ENCODE results near the gene LYPD8.

The LYPD8 gene

DNA sequence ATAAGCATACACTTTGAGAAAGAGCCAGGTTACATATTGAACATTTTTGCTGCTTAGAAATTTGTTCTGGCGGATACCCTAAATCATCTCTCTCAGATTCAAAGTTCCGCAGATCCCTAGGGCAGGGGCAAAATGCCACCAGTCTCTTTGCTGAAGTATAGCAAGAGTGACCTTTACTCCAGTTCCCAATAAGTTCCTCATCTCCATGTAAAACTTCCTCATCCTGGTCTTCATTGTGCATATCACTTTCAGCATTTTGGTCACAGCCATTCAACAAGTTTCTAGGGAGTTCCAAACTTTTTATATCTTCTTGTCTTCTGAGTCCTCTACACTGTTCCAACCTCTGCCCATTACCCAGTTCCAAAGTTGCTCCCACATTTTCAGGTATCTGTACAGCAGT, 23.3 kb upstream of the LYPD8 start:
- no peak overlapping the region for H3K4me2 ChIP-seq

DNA sequence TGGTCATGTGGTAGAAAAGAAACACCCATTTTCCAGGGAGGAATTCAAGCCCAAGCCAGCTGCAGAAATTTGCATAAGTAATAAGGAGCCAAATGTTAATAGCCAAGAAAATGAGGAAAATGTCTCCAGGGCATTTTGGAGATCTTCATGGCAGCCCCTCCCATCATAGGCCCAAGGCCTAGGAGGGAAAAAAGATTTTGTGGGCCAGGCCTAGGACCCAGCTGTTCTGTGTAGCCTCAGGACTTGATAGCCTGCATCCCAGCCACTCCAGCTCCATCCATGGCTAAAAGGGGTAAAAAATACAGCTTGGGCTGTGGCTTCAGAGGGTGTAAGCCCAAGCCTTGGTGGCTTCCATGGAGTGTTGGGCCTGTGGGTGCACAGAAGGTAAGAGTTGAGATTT, 21.4 kb upstream of the LYPD8 start:
- Histone ChIP-seq H3K4me1 (ENCODE audit: low read depth, poor library complexity, severe bottlenecking) (no peaks in the 10 kb centered on the region), H3K27me3 (ENCODE audit: insufficient read depth, low read depth) (no peaks in the 10 kb centered on the region), H3K36me3 (ENCODE audit: insufficient read depth) (no peaks in the 10 kb centered on the region), H3K4me2 (no peak overlapping the region), H3K9ac (no peak overlapping the region), H4K20me1 (ENCODE audit: insufficient read depth) (no peaks in the 10 kb centered on the region), H2AFZ (ENCODE audit: low read depth) (no peak overlapping the region), H3K4me3 (IDR thresholded peaks at IDR 0.05; ENCODE audit: insufficient read depth, low read depth, low read length) (no peak overlapping the region), H3K27ac (no peak overlapping the region), H3K79me2 (ENCODE audit: insufficient read depth, low read depth) (no peaks in the 10 kb centered on the region)
- TF ChIP-seq, protein P1, sequence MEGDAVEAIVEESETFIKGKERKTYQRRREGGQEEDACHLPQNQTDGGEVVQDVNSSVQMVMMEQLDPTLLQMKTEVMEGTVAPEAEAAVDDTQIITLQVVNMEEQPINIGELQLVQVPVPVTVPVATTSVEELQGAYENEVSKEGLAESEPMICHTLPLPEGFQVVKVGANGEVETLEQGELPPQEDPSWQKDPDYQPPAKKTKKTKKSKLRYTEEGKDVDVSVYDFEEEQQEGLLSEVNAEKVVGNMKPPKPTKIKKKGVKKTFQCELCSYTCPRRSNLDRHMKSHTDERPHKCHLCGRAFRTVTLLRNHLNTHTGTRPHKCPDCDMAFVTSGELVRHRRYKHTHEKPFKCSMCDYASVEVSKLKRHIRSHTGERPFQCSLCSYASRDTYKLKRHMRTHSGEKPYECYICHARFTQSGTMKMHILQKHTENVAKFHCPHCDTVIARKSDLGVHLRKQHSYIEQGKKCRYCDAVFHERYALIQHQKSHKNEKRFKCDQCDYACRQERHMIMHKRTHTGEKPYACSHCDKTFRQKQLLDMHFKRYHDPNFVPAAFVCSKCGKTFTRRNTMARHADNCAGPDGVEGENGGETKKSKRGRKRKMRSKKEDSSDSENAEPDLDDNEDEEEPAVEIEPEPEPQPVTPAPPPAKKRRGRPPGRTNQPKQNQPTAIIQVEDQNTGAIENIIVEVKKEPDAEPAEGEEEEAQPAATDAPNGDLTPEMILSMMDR (conservative IDR thresholded peaks at IDR 0.05; ENCODE audit: low read depth, low read length) = no peak

More for the DNA sequence above, 23.3 kb upstream of the LYPD8 start:
- H4K20me1 ChIP-seq (ENCODE audit: insufficient read depth) = no peaks in the 10 kb centered on the region
- H3K27me3 ChIP-seq (ENCODE audit: insufficient read depth, low read depth) = no peaks in the 10 kb centered on the region
- no peaks in the 10 kb centered on the region for H3K4me1 ChIP-seq (ENCODE audit: low read depth, poor library complexity, severe bottlenecking)
- H3K36me3 ChIP-seq (ENCODE audit: insufficient read depth) = no peaks in the 10 kb centered on the region
- H3K27ac ChIP-seq = no peak overlapping the region
- no peak overlapping the region for H3K9ac ChIP-seq
- H3K4me3 ChIP-seq (IDR thresholded peaks at IDR 0.05; ENCODE audit: insufficient read depth, low read depth, low read length) = no peak overlapping the region
- TF ChIP-seq, protein P1 (conservative IDR thresholded peaks at IDR 0.05; ENCODE audit: low read depth, low read length) = no peak
- H3K79me2 ChIP-seq (ENCODE audit: insufficient read depth, low read depth) = no peaks in the 10 kb centered on the region
- no peak overlapping the region for H2AFZ ChIP-seq (ENCODE audit: low read depth)

DNA sequence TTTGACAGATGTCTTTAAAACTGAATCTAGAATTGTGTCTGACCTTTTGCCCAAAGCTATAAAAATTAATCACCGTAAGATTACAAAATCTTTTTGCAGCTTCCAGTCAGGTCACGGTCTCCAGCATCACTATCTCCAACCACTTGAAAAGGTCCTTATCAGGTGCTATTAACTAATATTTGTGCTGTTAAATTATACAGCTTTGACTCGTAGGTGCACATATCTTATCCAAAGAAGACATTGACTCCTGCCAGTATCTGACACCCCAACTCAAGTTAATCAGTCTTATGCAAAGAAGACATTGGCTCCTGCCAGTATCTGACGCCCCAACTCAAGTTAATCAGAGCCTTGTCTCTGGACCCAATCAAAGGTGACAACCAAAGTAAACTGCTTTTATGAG, 19.9 kb upstream of the LYPD8 start:
- Histone ChIP-seq H3K27me3 (ENCODE audit: insufficient read depth, low read depth) (no peaks in the 10 kb centered on the region), H3K36me3 (ENCODE audit: insufficient read depth) (no peaks in the 10 kb centered on the region), H3K9ac (no peak overlapping the region), H4K20me1 (ENCODE audit: insufficient read depth) (no peaks in the 10 kb centered on the region), H2AFZ (ENCODE audit: low read depth) (no peak overlapping the region), H3K27ac (no peak overlapping the region), H3K4me3 (IDR thresholded peaks at IDR 0.05; ENCODE audit: insufficient read depth, low read depth, low read length) (no peak overlapping the region), H3K4me1 (ENCODE audit: low read depth, poor library complexity, severe bottlenecking) (no peaks in the 10 kb centered on the region), H3K4me2 (no peak overlapping the region), H3K79me2 (ENCODE audit: insufficient read depth, low read depth) (no peaks in the 10 kb centered on the region)
- TF ChIP-seq, protein P1 (conservative IDR thresholded peaks at IDR 0.05; ENCODE audit: low read depth, low read length) = no peak

DNA sequence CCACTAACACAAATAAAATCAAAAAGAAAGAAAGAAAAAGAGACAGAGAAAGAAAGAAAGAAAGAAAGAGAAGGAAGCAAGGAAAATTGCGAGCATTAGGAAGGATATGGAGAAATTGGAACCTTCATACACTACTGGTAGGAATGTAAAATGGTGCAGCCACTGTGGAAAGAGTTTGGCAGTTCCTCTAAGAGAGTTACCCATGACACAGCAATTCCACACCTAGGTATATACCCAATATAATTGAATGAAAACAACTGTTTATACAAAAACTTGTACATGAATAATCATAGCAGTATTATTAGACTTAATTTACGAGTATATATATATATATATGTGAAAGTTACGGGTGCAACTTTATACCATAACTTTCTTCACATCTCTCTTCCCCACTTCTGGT, 4.1 kb upstream of the LYPD8 start:
- no peak overlapping the region for H3K27ac ChIP-seq
- no peaks in the 10 kb centered on the region for H3K79me2 ChIP-seq (ENCODE audit: insufficient read depth, low read depth)
- TF ChIP-seq, protein P1 (conservative IDR thresholded peaks at IDR 0.05; ENCODE audit: low read depth, low read length) = no peak
- no peaks in the 10 kb centered on the region for H4K20me1 ChIP-seq (ENCODE audit: insufficient read depth)
- H3K9ac ChIP-seq = no peak overlapping the region
- H3K27me3 ChIP-seq (ENCODE audit: insufficient read depth, low read depth) = no peaks in the 10 kb centered on the region
- H3K4me2 ChIP-seq = no peak overlapping the region
- H3K4me3 ChIP-seq (IDR thresholded peaks at IDR 0.05; ENCODE audit: insufficient read depth, low read depth, low read length) = no peak overlapping the region
- H3K4me1 ChIP-seq (ENCODE audit: low read depth, poor library complexity, severe bottlenecking) = no peaks in the 10 kb centered on the region
- H2AFZ ChIP-seq (ENCODE audit: low read depth) = no peak overlapping the region
- no peaks in the 10 kb centered on the region for H3K36me3 ChIP-seq (ENCODE audit: insufficient read depth)

All from KMS-11 (cell line).